GM18502 (cell line): ENCODE results near the gene ARX.

Experiments
- ATAC-seq: cut with Tn5 transposase; IDR thresholded peaks from one replicate; pipeline ENCODE4 v1.9.1; 2021; ENCODE audit warnings: mild to moderate bottlenecking; ENCODE audit not compliant: unreplicated experiment, poor library complexity

Gene ARX

GRCh38 chrX:24954732-24955131, 61.0 kb downstream of the ARX start:
- ATAC-seq, result no peak
